Activated CD4-positive, CD25-positive, alpha-beta regulatory T cell treated with anti-CD3 and anti-CD28 coated beads, Interleukin-2, amount 50 U/mL, for 24 hours (primary cell): ENCODE data around the gene ATP6AP1.
"Not testable (repeated sequence)": the region's sequence is repeated elsewhere in the genome, so short reads cannot be mapped to it uniquely, and the experiment has no call there.

ENCODE experiments used
- ATAC-seq, 2 donors: fragments of 150-1000 bp; cut with Tn5 transposase; one replicate each; pipeline ENCODE4 v1.10.0; 2021; ENCODE audit warnings: mild to moderate bottlenecking in 1 of 2, moderate library complexity in 1 of 2

ATP6AP1 gene, protein sequence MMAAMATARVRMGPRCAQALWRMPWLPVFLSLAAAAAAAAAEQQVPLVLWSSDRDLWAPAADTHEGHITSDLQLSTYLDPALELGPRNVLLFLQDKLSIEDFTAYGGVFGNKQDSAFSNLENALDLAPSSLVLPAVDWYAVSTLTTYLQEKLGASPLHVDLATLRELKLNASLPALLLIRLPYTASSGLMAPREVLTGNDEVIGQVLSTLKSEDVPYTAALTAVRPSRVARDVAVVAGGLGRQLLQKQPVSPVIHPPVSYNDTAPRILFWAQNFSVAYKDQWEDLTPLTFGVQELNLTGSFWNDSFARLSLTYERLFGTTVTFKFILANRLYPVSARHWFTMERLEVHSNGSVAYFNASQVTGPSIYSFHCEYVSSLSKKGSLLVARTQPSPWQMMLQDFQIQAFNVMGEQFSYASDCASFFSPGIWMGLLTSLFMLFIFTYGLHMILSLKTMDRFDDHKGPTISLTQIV

GRCh38 chrX:154428176-154429171 lies at the start of gene ATP6AP1:
Gene ATP6AP1 (plus strand): TSS chrX:154428677. CDS start chrX:154428693, 16 bp downstream.
- ATAC-seq: peak; percentile 99 to 100

DNA sequence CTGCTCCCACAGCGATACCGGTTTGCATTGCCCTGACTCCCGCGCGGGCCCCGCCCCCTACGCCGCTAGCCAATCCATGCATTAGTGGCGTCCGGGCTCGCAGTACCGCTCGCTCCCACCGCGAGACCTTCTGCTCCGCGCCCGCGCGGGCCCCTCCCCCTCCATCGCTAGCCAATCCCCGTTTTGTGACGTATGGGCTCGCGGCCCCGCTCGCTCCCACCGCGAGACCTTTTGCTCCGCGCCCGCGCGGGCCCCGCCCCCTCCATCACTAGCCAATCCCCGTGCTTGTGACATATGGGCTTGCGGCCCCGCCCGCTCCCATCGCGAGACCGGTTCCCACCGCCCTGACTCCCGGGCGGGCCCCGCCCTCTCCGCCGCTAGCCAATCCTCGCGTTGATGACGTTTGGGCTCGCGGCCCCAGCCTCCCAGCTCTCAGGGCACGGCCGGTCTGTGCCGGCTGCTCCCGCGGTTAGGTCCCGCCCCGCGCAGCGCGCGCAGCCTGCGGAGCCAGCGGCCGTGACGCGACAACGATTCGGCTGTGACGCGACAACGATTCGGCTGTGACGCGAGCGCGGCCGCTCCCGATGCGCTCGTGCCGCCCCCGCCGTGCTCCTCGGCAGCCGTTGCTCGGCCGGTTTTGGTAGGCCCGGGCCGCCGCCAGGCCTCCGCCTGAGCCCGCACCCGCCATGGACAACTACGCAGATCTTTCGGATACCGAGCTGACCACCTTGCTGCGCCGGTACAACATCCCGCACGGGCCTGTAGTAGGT lies 49.5 kb upstream of the ATP6AP1 start, which contains the start of gene EMD:
Gene EMD (plus strand): TSS at position 497 of the 770 bp plus-strand sequence. CDS start 190 bp downstream, at position 687.
- peak; percentile 83 to 86 for ATAC-seq

GRCh38 chrX:154379569-154379951 lies 48.9 kb upstream of the ATP6AP1 start:
- ATAC-seq: no peak

DNA sequence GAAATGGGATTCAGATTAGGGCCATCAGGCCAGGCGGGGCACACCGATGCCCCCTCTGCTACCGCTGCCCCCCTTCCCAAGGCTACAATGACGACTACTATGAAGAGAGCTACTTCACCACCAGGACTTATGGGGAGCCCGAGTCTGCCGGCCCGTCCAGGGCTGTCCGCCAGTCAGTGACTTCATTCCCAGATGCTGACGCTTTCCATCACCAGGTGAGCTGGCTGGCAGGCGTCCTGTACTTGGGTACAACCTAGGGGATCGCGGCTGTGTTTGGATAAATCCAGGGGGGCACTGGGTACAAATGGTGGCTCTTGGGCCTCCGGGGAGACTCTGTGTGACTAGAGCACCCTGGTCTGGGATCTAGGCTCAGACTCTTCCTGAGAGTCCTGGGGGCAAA lies 48.3 kb upstream of the ATP6AP1 start:
- ATAC-seq: no peak

DNA sequence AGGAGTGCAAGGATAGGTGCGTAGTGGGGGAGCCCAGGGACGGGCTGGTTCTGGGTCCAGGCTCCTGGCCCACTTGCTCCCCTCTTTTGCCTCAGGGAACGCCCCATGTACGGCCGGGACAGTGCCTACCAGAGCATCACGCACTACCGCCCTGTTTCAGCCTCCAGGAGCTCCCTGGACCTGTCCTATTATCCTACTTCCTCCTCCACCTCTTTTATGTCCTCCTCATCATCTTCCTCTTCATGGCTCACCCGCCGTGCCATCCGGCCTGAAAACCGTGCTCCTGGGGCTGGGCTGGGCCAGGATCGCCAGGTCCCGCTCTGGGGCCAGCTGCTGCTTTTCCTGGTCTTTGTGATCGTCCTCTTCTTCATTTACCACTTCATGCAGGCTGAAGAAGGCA lies 47.7 kb upstream of the ATP6AP1 start:
- no peak for ATAC-seq

GRCh38 chrX:154381271-154381670 lies 47.2 kb upstream of the ATP6AP1 start:
- no peak for ATAC-seq

GRCh38 chrX:154382483-154383069 lies 45.9 kb upstream of the ATP6AP1 start:
- no peak for ATAC-seq

DNA sequence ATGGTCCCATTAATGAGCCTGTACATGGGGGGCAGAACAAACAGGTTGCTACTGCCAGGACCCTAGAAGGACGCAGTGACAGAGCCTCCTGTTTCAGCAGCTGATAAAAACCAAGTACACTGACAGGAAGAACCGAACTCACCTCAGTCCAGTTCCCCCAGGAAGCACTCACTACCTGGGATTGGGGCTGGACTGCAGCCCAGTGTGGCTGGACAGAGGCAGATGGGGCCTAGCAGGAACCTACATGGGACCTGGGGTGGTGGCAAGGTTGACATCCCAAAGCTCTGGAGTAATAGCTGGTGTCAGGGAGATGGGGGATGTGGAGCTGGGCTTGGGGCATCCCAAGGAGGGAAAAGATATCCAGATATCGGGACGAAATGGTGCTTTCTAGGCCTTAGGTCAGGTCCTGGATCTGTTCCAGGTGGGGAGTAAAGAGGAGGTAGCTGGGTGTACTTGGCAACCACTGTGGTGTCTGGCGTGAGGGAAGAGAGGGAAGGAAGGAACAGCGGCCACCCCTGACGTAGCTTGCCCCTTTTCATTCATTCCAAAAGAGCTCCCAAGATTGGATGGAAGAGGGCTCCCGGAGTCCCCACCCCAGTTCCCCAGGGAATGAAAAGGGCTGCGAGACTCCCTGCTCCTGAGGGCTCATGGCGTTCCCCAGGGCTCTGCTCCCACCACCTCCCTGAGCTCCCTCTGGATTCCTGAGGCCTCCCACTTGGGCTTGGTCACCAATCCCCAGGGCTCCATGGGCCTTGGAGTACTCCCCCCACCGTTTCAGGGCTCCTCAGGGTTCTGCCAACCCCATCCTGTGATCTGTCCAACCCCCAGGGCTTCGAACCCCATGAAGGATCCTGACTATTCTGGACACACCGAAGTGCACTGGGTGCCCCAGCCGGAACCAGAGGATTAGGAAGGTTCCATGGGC lies 44.9 kb upstream of the ATP6AP1 start:
- ATAC-seq: no peak

- ATAC-seq: no peak
Measured at GRCh38 chrX:154384284-154384892, 44.1 kb upstream of the ATP6AP1 start.

DNA sequence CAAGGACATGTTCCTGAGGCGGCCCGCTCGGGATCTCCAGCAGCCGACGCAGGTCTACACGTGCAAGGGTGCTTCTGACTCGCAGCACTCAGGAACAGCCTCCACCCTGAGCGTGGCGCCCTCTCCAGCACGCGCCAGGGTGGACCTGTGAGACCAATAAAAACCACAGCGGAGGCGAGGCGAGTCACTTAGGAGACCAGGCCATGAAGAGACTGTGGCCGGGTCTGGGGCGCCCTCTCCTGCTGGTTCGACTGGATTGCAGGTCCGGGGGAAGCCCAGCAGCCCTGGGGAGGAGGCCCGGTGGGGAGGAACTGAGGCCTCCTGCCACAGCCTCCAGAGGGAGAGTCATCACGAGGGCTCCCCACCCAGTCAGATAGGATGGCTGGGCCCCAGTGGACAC lies 40.4 kb upstream of the ATP6AP1 start:
- peak; percentile 36 to 37 for ATAC-seq

DNA sequence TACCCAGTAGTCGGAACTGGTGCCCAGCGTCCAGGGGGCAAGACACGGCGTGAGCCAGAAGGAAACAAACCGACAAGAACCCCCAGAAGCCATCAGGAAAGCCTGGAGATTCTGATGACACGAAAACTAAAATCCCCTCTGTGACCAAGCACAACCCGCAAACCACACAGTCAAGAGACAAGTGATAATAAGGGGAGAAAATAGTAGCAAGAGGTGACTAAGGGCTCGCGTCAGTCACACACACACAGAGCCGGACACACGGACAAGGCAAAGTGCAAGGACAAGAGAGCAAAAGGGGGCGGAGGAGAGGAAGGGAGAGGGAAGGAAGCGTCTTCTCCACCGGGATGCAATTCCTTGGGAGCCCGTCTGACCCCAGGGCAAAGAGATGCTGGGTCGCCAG lies 39.8 kb upstream of the ATP6AP1 start:
- ATAC-seq: peak; percentile 34

- ATAC-seq: peak; percentile 74 to 78
Measured at GRCh38 chrX:154389812-154390747, 38.4 kb upstream of the ATP6AP1 start.

- not testable (repeated sequence) for ATAC-seq
Measured at GRCh38 chrX:154396363-154396762, 32.1 kb upstream of the ATP6AP1 start.

DNA sequence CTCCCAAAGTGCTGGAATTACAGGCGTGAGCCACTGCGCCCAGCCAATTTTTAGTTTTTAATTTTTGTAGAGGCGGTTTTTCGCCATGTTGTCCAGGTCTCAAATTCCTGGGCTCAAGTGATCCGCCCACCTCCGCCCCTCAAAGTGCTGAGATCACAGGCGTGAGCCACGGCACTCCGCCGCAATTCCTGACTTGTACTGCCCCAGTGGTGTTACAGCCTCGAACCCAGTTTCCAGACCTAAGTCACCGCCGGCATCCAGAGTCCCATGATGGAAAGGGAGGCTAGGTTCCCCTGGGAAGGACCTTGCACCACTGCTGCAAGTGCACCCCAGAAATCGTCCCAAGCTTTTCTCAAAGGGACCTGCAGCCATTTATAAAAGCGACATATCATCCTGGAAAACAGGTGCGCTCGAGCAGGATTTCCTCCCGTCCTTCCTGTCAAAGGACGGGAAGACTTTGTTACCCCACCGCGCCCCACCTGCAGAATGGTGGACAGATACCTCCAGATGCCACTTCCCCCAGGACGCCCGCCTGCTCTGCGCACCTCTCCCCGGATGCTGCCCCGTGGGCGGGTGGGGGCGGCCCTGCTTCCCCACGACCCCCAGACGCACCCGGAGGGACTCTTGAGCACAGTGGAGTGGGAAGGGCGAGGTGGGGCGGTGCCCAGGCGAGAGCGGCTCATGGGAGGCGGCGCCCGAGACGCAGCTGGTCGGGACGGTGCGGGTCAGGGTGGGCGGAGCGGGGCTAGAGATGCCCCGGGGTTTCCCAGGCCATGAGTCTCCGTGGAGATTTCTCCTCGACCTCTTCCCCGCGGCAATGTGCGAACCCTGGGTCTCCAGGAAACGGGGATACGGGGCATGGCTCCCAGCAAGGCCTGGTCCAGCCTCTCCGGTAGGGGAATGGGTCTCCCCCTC lies 31.2 kb upstream of the ATP6AP1 start:
- ATAC-seq: peak; percentile 54 to 64

- peak; percentile 74 to 75 for ATAC-seq
Measured at GRCh38 chrX:154397888-154398667, 30.4 kb upstream of the ATP6AP1 start, which contains the start of gene RPL10. Gene RPL10 (plus strand): TSS chrX:154398377. CDS start chrX:154398520, 143 bp downstream.

DNA sequence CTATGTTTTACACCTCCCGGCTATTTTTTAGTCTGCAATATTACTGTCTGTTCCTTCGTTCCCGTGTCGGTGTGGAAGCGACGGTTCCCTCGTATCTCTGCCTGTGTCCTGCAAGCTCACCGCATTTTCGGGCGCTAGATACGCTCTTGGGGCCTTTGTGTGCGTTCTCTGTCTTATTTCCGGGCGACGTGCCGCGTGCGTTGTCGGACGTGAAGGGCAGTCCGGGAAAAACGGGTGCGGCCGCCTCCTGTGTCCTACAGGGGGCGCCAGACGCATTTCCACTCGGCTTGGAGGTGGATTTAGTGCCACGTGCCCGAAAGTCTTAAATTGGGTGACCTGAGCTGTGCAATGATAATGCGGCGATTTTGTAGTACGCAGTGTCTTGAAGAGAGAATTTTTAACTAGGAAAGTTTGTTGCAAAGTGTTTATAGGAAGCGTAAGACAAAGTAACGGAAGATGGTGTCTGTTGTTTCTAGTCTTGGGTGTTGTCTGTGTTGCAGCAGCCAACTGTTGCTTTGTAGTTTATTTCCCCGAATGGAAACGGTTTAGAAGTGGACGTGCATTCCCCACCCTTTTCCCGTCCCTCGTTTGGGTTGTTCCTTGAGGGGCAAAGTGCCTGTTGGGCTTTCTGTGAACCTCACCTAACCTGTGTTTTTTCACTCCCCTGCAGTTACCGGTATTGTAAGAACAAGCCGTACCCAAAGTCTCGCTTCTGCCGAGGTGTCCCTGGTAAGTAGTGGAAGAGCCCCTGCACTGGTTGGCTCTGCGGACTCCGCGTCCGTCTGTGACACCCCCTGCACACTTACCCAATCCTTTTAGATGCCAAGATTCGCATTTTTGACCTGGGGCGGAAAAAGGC lies 29.6 kb upstream of the ATP6AP1 start:
- ATAC-seq: peak; percentile 18 to 26
